ENCODE data around the gene HERC6. TPM values are rescaled to one million over a fixed set of nuclear protein-coding genes. Genes with fewer than 3 reads are reported as not detected.
"Not testable (repeated sequence)": the region's sequence is repeated elsewhere in the genome, so short reads cannot be mapped to it uniquely, and the experiment has no call there.

The HERC6 gene
- total RNA-seq, 4 donors from 2014 or later: 3.5 to 27.6 (median 11.4) TPM

DNA sequence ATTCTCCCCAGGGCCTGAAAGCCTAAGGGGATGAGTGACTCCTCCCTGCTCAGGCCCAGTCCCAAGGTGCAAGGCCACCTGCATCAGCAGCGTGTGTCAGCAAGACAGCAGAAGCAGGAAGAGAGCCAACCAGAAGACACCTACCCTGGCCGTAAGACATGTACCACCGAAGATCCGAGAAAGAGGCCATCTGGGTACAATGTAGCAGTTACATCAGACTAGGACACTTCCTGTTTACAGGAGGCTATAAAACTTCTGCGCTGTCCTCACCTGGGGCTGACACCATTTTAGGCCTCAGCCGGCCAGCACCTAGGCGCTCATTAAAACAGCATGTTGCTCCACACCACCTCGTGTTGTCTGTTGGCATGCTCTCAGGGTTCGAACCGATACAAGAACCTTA is 19.1 kb upstream of the HERC6 start:
- H3K4me3 ChIP-seq: no peak overlapping the region
- DNase-seq: no peak
- no peaks in the 10 kb centered on the region for H3K27me3 ChIP-seq
- no peaks in the 10 kb centered on the region for H3K4me1 ChIP-seq
- H3K9me3 ChIP-seq: no peaks in the 10 kb centered on the region
- no peak overlapping the region for H3K27ac ChIP-seq
- H3K36me3 ChIP-seq: no peaks in the 10 kb centered on the region
- intact Hi-C loops (cut with DNase I; ENCODE audit: low total_unique reads): no loop called here
- no peak for TF ChIP-seq POLR2A (IDR thresholded peaks at IDR 0.05)
- TF ChIP-seq, protein P1, sequence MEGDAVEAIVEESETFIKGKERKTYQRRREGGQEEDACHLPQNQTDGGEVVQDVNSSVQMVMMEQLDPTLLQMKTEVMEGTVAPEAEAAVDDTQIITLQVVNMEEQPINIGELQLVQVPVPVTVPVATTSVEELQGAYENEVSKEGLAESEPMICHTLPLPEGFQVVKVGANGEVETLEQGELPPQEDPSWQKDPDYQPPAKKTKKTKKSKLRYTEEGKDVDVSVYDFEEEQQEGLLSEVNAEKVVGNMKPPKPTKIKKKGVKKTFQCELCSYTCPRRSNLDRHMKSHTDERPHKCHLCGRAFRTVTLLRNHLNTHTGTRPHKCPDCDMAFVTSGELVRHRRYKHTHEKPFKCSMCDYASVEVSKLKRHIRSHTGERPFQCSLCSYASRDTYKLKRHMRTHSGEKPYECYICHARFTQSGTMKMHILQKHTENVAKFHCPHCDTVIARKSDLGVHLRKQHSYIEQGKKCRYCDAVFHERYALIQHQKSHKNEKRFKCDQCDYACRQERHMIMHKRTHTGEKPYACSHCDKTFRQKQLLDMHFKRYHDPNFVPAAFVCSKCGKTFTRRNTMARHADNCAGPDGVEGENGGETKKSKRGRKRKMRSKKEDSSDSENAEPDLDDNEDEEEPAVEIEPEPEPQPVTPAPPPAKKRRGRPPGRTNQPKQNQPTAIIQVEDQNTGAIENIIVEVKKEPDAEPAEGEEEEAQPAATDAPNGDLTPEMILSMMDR (IDR thresholded peaks at IDR 0.05): no peak

DNA sequence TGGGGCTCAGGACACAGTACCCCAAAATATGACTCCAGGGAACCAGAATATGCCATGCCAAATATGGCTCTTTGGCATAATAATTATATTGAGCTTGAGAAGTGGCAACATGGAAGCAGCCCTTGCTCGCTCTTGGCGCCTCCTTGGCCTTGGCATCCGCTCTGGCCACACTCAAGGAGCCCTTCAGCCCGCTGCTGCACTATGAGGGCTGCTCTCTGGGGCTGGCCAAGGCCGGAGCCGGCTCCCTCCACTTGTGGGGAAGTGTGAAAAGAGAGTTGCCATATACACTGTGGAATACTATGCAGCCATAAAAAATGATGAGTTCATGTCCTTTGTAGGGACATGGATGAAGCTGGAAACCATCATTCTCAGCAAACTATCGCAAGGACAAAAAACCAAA is 18.4 kb upstream of the HERC6 start:
- intact Hi-C loops (cut with DNase I; ENCODE audit: low total_unique reads): no loop called here
- no peak overlapping the region for H3K4me3 ChIP-seq
- no peak for DNase-seq
- no peak overlapping the region for H3K27ac ChIP-seq
- no peak for TF ChIP-seq POLR2A (IDR thresholded peaks at IDR 0.05)
- TF ChIP-seq, protein P1 (IDR thresholded peaks at IDR 0.05): no peak
- no peaks in the 10 kb centered on the region for H3K9me3 ChIP-seq
- H3K4me1 ChIP-seq: no peaks in the 10 kb centered on the region
- H3K36me3 ChIP-seq: no peaks in the 10 kb centered on the region
- no peaks in the 10 kb centered on the region for H3K27me3 ChIP-seq

DNA sequence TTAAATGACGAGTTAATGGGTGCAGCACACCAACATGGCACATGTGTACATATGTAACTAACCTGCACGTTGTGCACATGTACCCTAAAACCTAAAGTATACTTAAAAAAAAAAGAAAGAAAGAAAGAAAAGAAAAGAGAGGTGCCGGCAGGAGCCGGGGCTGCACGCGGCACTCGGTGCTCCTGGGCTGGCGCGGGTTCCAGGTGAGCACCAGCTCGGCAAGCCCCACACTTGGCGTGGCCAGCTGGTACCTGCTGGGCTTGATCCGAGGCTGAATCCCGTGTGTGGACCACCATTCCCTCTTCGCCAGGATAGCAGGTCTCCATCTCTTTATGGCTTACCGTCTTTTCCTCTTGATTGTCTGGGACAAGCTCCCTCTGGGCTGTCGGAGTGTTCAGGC is 17.9 kb upstream of the HERC6 start:
- Histone ChIP-seq H3K27me3 (no peaks in the 10 kb centered on the region), H3K9me3 (no peaks in the 10 kb centered on the region), H3K4me1 (no peaks in the 10 kb centered on the region), H3K4me3 (no peak overlapping the region), H3K36me3 (no peaks in the 10 kb centered on the region), H3K27ac (no peak overlapping the region)
- intact Hi-C loops (cut with DNase I; ENCODE audit: low total_unique reads): no loop called here
- DNase-seq: no peak
- TF ChIP-seq, protein P1 (IDR thresholded peaks at IDR 0.05): no peak
- no peak for TF ChIP-seq POLR2A (IDR thresholded peaks at IDR 0.05)

DNA sequence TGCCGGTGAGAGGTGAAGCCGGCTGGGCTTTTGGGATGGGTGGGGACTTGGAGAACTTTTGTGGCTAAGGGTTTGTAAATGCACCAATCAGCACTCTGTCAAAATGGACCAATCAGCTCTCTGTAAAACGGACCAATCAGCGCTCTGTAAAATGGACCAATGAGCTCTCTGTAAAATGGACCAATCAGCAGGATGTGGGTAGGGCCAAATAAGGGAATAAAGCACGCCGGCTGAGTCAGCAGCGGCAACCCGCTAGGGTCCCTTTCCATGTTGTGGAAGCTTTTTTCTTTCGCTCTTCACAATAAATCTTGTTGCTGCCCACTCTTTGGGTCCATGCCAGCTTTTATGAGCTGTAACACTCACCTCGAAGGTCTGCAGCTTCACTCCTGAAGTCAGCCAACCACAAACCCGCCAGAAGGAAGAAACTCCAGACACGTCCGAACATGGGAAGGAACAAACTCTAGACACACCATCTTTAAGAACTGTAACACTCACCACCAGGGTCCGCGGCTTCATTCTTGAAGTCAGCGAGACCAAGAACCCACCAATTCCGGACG is 17.4 kb upstream of the HERC6 start:
- H3K36me3 ChIP-seq; DNase-seq; H3K9me3 ChIP-seq; H3K4me1 ChIP-seq; H3K4me3 ChIP-seq; H3K27ac ChIP-seq; intact Hi-C loops (cut with DNase I; ENCODE audit: low total_unique reads); H3K27me3 ChIP-seq: not testable (repeated sequence)

DNA sequence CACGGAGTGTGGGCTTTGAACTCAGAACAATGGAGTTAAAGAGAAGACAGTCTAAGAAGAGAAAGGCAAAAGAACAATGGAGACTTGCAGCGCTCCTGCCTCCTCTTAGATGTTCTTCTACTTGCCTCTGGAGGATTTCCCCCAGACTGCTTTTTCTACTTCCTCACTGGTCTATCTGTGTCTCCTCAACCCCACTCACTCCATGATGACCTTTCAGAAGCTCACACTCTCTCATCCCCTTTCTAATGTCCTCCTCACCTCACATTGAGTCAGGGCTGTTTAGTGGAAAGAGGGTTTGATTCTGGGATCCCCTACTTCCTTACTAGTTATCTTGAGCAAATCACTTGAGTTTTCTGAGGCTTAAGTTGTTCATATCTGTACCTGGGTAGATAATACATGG is 12.2 kb upstream of the HERC6 start:
- intact Hi-C loops (cut with DNase I; ENCODE audit: low total_unique reads): no loop called here
- TF ChIP-seq POLR2A (IDR thresholded peaks at IDR 0.05): no peak
- TF ChIP-seq, protein P1 (IDR thresholded peaks at IDR 0.05): no peak
- Histone ChIP-seq H3K4me1 (no peaks in the 10 kb centered on the region), H3K27ac (no peak overlapping the region), H3K36me3 (no peaks in the 10 kb centered on the region), H3K9me3 (no peaks in the 10 kb centered on the region), H3K27me3 (no peaks in the 10 kb centered on the region), H3K4me3 (no peak overlapping the region)
- no peak for DNase-seq

GRCh38 chr4:88367826-88368225 is 10.8 kb upstream of the HERC6 start:
- intact Hi-C loops (cut with DNase I; ENCODE audit: low total_unique reads): no loop called here
- Histone ChIP-seq H3K4me1 (no peaks in the 10 kb centered on the region), H3K27me3 (no peaks in the 10 kb centered on the region), H3K9me3 (no peaks in the 10 kb centered on the region), H3K4me3 (no peak overlapping the region), H3K36me3 (no peaks in the 10 kb centered on the region), H3K27ac (no peak overlapping the region)
- TF ChIP-seq POLR2A (IDR thresholded peaks at IDR 0.05): no peak
- TF ChIP-seq, protein P1 (IDR thresholded peaks at IDR 0.05): no peak
- no peak for DNase-seq
